GM23338 (cell line): ENCODE measurements around the gene FAM136A. TPM values are rescaled to one million over a fixed set of nuclear protein-coding genes. Genes with fewer than 3 reads are reported as not detected.

Source experiments
- ATAC-seq: fragments of 200-7000 bp; cut with Tn5 transposase; 3 replicates; pipeline ENCODE4 v1.9.1; 2020
- DNase-seq: peaks from one replicate; pipeline ENCODE4 v3.0.0-alpha.2; 2015; ENCODE audit warnings: low spot score
- H2AFZ ChIP-seq: fragments of 200-600 bp; sonication (generic); 2 replicates; pipeline ENCODE4 v1.8.0; 2016; ENCODE audit warnings: antibody characterized with exemption, mild to moderate bottlenecking, moderate library complexity
- H3F3A ChIP-seq: fragments of 200-600 bp; sonication (generic); replicated peaks from 2 replicates; pipeline ENCODE4 v1.8.0; 2017; ENCODE audit warnings: antibody characterized with exemption, mixed run types, low read depth
- H3K27ac ChIP-seq: fragments of 200-600 bp; sonication (generic); 2 replicates; pipeline ENCODE4 v1.6.1; 2016; ENCODE audit warnings: low read depth
- H3K27me3 ChIP-seq: fragments of 200-600 bp; sonication (generic); 2 replicates; pipeline ENCODE4 v1.8.0; 2016; ENCODE audit warnings: mild to moderate bottlenecking, mixed run types, moderate library complexity; ENCODE audit not compliant: insufficient read depth
- H3K36me3 ChIP-seq: fragments of 200-600 bp; sonication (generic); 2 replicates; pipeline ENCODE4 v1.8.0; 2016; ENCODE audit warnings: mild to moderate bottlenecking; ENCODE audit not compliant: insufficient read depth
- H3K4me1 ChIP-seq: fragments of 200-600 bp; sonication (generic); 2 replicates; pipeline ENCODE4 v1.8.0; 2016; ENCODE audit warnings: mild to moderate bottlenecking, moderate library complexity; ENCODE audit not compliant: insufficient read depth
- H3K4me2 ChIP-seq: fragments of 200-600 bp; sonication (generic); 2 replicates; pipeline ENCODE4 v1.7.1; 2017; ENCODE audit warnings: mixed run types
- H3K4me3 ChIP-seq: fragments of 200-600 bp; sonication (generic); 2 replicates; pipeline ENCODE4 v1.6.1; 2016; ENCODE audit warnings: mixed run types
- H3K79me2 ChIP-seq: fragments of 200-600 bp; sonication (generic); replicated peaks from 2 replicates; pipeline ENCODE4 v1.8.0; 2017; ENCODE audit warnings: mild to moderate bottlenecking; ENCODE audit not compliant: insufficient read depth
- H3K9me2 ChIP-seq: fragments of 200-600 bp; sonication (generic); 2 replicates; pipeline ENCODE4 v1.8.0; 2017; ENCODE audit not compliant: insufficient read depth
- H4K20me1 ChIP-seq: fragments of 200-600 bp; sonication (generic); replicated peaks from 2 replicates; pipeline ENCODE4 v1.8.0; 2017; ENCODE audit warnings: mild to moderate bottlenecking; ENCODE audit not compliant: insufficient read depth
- H3K27ac Mint-ChIP-seq: 2 replicates; pipeline ENCODE4 v1.8.0; 2020; ENCODE audit warnings: inconsistent platforms, mild to moderate bottlenecking, moderate library complexity, mixed read lengths
- H3K27me3 Mint-ChIP-seq: 3 replicates; pipeline ENCODE4 v1.8.0; 2022; ENCODE audit warnings: low read depth, mild to moderate bottlenecking, moderate library complexity, mixed read lengths, inconsistent platforms; ENCODE audit not compliant: insufficient read depth, poor library complexity
- H3K36me3 Mint-ChIP-seq: 3 replicates; pipeline ENCODE4 v1.8.0; 2021; ENCODE audit warnings: low read depth, mild to moderate bottlenecking, inconsistent platforms, moderate library complexity, mixed read lengths
- H3K4me1 Mint-ChIP-seq: 3 replicates; pipeline ENCODE4 v1.8.0; 2020; ENCODE audit warnings: mild to moderate bottlenecking, inconsistent platforms, mixed read lengths
- H3K4me3 Mint-ChIP-seq: 3 replicates; pipeline ENCODE4 v1.8.0; 2021; ENCODE audit warnings: moderate library complexity, mild to moderate bottlenecking, inconsistent platforms, mixed read lengths
- H3K9me3 Mint-ChIP-seq: 3 replicates; pipeline ENCODE4 v1.8.0; 2020; ENCODE audit warnings: moderate library complexity, mild to moderate bottlenecking, inconsistent platforms, mixed read lengths
- CREB1 ChIP-seq: fragments of 250-450 bp; sonication (Bioruptor Pico); IDR thresholded peaks from 2 replicates; pipeline ENCODE4 v1.5.0; 2020; ENCODE audit warnings: low read depth, mild to moderate bottlenecking, moderate library complexity
- CTCF ChIP-seq, 2 experiments: fragments of 200-600 bp in 1 of 2; sonication (generic) in 1 of 2; conservative IDR thresholded peaks; 2 replicates each; pipeline versions ENCODE4 v1.5.1 to v1.6.1; 2016 to 2017; ENCODE audit warnings: antibody characterized with exemption in 2 of 2, low read depth in 2 of 2, mild to moderate bottlenecking in 2 of 2, moderate library complexity in 1 of 2
- EZH2 ChIP-seq: fragments of 200-600 bp; sonication (generic); IDR thresholded peaks from one replicate; pipeline ENCODE4 v1.8.0; 2017; ENCODE audit warnings: antibody characterized with exemption, mild to moderate bottlenecking, low read depth; ENCODE audit not compliant: unreplicated experiment
- EZH2phosphoT487 ChIP-seq: fragments of 200-600 bp; sonication (generic); IDR thresholded peaks from one replicate; pipeline ENCODE4 v1.8.1; 2018; ENCODE audit warnings: antibody characterized with exemption; ENCODE audit not compliant: unreplicated experiment
- JUNB ChIP-seq: IDR thresholded peaks from one replicate; pipeline ENCODE4 v1.6.1; 2016; ENCODE audit warnings: antibody characterized with exemption; ENCODE audit not compliant: unreplicated experiment
- NANOG ChIP-seq: IDR thresholded peaks from 2 replicates; pipeline ENCODE4 v1.6.1; 2016; ENCODE audit warnings: antibody characterized with exemption, borderline replicate concordance
- POLR2AphosphoS5 ChIP-seq: IDR thresholded peaks from 2 replicates; pipeline ENCODE4 v1.6.1; 2016; ENCODE audit warnings: antibody characterized with exemption, low read depth
- STAT1 ChIP-seq: IDR thresholded peaks from one replicate; pipeline ENCODE4 v1.6.1; 2016; ENCODE audit warnings: antibody characterized with exemption; ENCODE audit not compliant: unreplicated experiment
- ZNF114 ChIP-seq: fragments of 250-450 bp; sonication (Bioruptor Pico); IDR thresholded peaks from 2 replicates; pipeline ENCODE4 v1.5.0; 2020; ENCODE audit warnings: mild to moderate bottlenecking, moderate library complexity
- ZNF331 ChIP-seq: fragments of 250-450 bp; sonication (Bioruptor Pico); IDR thresholded peaks from 2 replicates; pipeline ENCODE4 v1.5.0; 2020; ENCODE audit warnings: low read depth, mild to moderate bottlenecking, moderate library complexity
- ZNF462 ChIP-seq: fragments of 250-450 bp; sonication (Bioruptor Pico); IDR thresholded peaks from 2 replicates; pipeline ENCODE4 v1.5.0; 2020; ENCODE audit warnings: mild to moderate bottlenecking, moderate library complexity
- polyA plus RNA-seq: library from polyadenylated mRNA; unstranded; fragments of >200 nt; fragmentation: Nextera tagmentation; extraction: Ambion mirVana; gene quantifications from 2 replicates; pipeline ENCODE4 v1.2.1, GENCODE V29; 2016
- total RNA-seq: library from RNA; depleted of rRNA; stranded (reverse); fragments of >200 nt; shearing (Covaris generic); gene quantifications from 2 replicates; pipeline ENCODE4 v1.2.3, GENCODE V29; 2014
- TF ChIP-seq, protein P1 (sequence below): IDR thresholded peaks from 2 replicates; pipeline ENCODE4 v1.6.1; 2016; ENCODE audit warnings: antibody characterized with exemption
- TF ChIP-seq, protein P2 (sequence below): IDR thresholded peaks from one replicate; pipeline ENCODE4 v1.6.1; 2018; ENCODE audit warnings: antibody characterized with exemption; ENCODE audit not compliant: unreplicated experiment

FAM136A gene
- total and polyA plus RNA-seq, 2 experiments from 2014 or later = 115 to 150 TPM

DNA sequence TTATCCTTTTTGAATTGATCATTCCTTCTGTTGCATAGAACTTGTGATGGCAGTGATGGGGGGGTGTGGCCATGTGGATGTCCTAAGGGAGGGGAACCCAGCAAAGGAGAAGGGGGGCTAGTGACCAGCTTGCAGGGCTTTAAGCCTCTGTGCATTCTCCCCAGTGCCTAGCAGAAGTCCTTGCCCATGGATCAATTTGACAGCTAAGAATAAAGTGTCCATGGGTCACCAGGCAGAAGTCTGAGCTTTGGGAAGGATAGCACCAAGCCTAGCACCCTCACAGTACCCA, 39.6 kb upstream of the FAM136A start:
- Histone ChIP-seq H2AFZ (no peak overlapping the region), H3K27ac (no peak overlapping the region), H3K79me2 (no peaks in the 10 kb centered on the region), H3K4me3 (no peak overlapping the region), H3K36me3 (no peaks in the 10 kb centered on the region), H4K20me1 (no peaks in the 10 kb centered on the region), H3K4me2 (no peak overlapping the region), H3K27me3 (no peaks in the 10 kb centered on the region), H3K4me1 (no peaks in the 10 kb centered on the region), H3K9me2 (no peaks in the 10 kb centered on the region), H3F3A (no peaks in the 10 kb centered on the region)
- no peaks in the 10 kb centered on the region for H3K4me1 Mint-ChIP-seq
- no peak; the same call in 2 of the 3 replicates for ATAC-seq
- H3K36me3 Mint-ChIP-seq = no peaks in the 10 kb centered on the region
- H3K27me3 Mint-ChIP-seq = peaks cover 26% of the 10 kb centered on the region
- no peak overlapping the region for H3K27ac Mint-ChIP-seq
- no peaks in the 10 kb centered on the region for H3K9me3 Mint-ChIP-seq
- TF ChIP-seq CTCF (conservative IDR thresholded peaks at IDR 0.05; ENCODE audit: low read depth in 2 of 2) (no peak), ZNF331 (CRISPR knock-in tag) (no peak), EZH2 (no peak), NANOG (no peak), STAT1 (no peak), CREB1 (CRISPR knock-in tag) (no peak), EZH2phosphoT487 (no peak), ZNF462 (CRISPR knock-in tag) (no peak), JUNB (no peak), POLR2AphosphoS5 (no peak), ZNF114 (CRISPR knock-in tag) (no peak)
- TF ChIP-seq, protein P1, sequence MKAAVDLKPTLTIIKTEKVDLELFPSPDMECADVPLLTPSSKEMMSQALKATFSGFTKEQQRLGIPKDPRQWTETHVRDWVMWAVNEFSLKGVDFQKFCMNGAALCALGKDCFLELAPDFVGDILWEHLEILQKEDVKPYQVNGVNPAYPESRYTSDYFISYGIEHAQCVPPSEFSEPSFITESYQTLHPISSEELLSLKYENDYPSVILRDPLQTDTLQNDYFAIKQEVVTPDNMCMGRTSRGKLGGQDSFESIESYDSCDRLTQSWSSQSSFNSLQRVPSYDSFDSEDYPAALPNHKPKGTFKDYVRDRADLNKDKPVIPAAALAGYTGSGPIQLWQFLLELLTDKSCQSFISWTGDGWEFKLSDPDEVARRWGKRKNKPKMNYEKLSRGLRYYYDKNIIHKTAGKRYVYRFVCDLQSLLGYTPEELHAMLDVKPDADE = no peak
- TF ChIP-seq, protein P2, sequence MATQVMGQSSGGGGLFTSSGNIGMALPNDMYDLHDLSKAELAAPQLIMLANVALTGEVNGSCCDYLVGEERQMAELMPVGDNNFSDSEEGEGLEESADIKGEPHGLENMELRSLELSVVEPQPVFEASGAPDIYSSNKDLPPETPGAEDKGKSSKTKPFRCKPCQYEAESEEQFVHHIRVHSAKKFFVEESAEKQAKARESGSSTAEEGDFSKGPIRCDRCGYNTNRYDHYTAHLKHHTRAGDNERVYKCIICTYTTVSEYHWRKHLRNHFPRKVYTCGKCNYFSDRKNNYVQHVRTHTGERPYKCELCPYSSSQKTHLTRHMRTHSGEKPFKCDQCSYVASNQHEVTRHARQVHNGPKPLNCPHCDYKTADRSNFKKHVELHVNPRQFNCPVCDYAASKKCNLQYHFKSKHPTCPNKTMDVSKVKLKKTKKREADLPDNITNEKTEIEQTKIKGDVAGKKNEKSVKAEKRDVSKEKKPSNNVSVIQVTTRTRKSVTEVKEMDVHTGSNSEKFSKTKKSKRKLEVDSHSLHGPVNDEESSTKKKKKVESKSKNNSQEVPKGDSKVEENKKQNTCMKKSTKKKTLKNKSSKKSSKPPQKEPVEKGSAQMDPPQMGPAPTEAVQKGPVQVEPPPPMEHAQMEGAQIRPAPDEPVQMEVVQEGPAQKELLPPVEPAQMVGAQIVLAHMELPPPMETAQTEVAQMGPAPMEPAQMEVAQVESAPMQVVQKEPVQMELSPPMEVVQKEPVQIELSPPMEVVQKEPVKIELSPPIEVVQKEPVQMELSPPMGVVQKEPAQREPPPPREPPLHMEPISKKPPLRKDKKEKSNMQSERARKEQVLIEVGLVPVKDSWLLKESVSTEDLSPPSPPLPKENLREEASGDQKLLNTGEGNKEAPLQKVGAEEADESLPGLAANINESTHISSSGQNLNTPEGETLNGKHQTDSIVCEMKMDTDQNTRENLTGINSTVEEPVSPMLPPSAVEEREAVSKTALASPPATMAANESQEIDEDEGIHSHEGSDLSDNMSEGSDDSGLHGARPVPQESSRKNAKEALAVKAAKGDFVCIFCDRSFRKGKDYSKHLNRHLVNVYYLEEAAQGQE = no peak
- H3K4me3 Mint-ChIP-seq = no peak overlapping the region
- no peak for DNase-seq
